SH-SY5Y (cell line): Measurements from ENCODE around the gene STH.

ENCODE experiments used
- GATA2 ChIP-seq: IDR thresholded peaks from 2 replicates; pipeline ENCODE4 v1.6.1; 2011; ENCODE audit warnings: mild to moderate bottlenecking, low read depth, low read length
- GATA3 ChIP-seq: IDR thresholded peaks from 2 replicates; pipeline ENCODE4 v1.6.1; 2011; ENCODE audit warnings: low read depth, mild to moderate bottlenecking, low read length, moderate library complexity

The STH gene

GRCh38 chr17:45998987-45999899, at the start of gene STH:
Gene STH (plus strand): TSS chr17:45999250. CDS start chr17:45999280, 30 bp downstream.
- TF ChIP-seq GATA2 = no peak
- no peak for TF ChIP-seq GATA3

GRCh38 chr17:45949755-45950320, 49.2 kb upstream of the STH start:
- TF ChIP-seq GATA2 (no peak), GATA3 (no peak)

GRCh38 chr17:45950888-45951287, 48.2 kb upstream of the STH start:
- TF ChIP-seq GATA3 (no peak), GATA2 (no peak)

- TF ChIP-seq GATA2 (0 out of 2 replicates have a peak, but pooled peaks have one; percentile 32), GATA3 (no peak)
These were observed 47.6 kb upstream of the STH start for GRCh38 chr17:45951403-45951802.

- TF ChIP-seq GATA2 = no peak
These were observed 47.1 kb upstream of the STH start for GRCh38 chr17:45951941-45952340.

- TF ChIP-seq GATA3 (no peak), GATA2 (no peak)
These were observed 46.2 kb upstream of the STH start for GRCh38 chr17:45952814-45953320.

- TF ChIP-seq GATA2 (no peak), GATA3 (no peak)
These were observed 45.5 kb upstream of the STH start for GRCh38 chr17:45953561-45953960.

GRCh38 chr17:45954914-45955313, 44.1 kb upstream of the STH start:
- TF ChIP-seq GATA2 (no peak), GATA3 (no peak)

- no peak for TF ChIP-seq GATA3
- TF ChIP-seq GATA2 = no peak
These were observed 43.7 kb upstream of the STH start for GRCh38 chr17:45955326-45955725.

- no peak for TF ChIP-seq GATA3
- no peak for TF ChIP-seq GATA2
These were observed 43.0 kb upstream of the STH start for GRCh38 chr17:45956090-45956489.

GRCh38 chr17:45958307-45958706, 40.7 kb upstream of the STH start:
- no peak for TF ChIP-seq GATA3
- TF ChIP-seq GATA2 = no peak

GRCh38 chr17:45958994-45959665, 39.9 kb upstream of the STH start:
- TF ChIP-seq GATA2 (no peak), GATA3 (no peak)

GRCh38 chr17:45960311-45960710, 38.7 kb upstream of the STH start:
- TF ChIP-seq GATA2 (no peak), GATA3 (no peak)

GRCh38 chr17:45961206-45961605, 37.8 kb upstream of the STH start:
- no peak for TF ChIP-seq GATA2
- TF ChIP-seq GATA3 = no peak
